H9 (cell line): ENCODE data around the gene PPM1B. TPM values are rescaled to one million over a fixed set of nuclear protein-coding genes. Genes with fewer than 3 reads are reported as not detected.

Experiments
- DNase-seq: peaks from one replicate; pipeline ENCODE4 v3.0.0-alpha.2; 2017
- H2AFZ ChIP-seq: one replicate; pipeline ENCODE4 v1.6.1; 2013; ENCODE audit warnings: mild to moderate bottlenecking, low read length, control low read depth, moderate library complexity
- H2AK5ac ChIP-seq: 2 replicates; pipeline ENCODE4 v1.6.1; 2013; ENCODE audit warnings: low read length, control low read depth, mixed read lengths; ENCODE audit not compliant: insufficient read length
- H2BK120ac ChIP-seq: one replicate; pipeline ENCODE4 v1.6.1; 2013; ENCODE audit warnings: low read depth, mild to moderate bottlenecking, low read length, control low read depth, inconsistent platforms; ENCODE audit not compliant: poor library complexity, severe bottlenecking
- H2BK12ac ChIP-seq: 2 replicates; pipeline ENCODE4 v1.6.1; 2013; ENCODE audit warnings: low read length, control low read depth, mixed read lengths, low read depth; ENCODE audit not compliant: insufficient read length
- H2BK15ac ChIP-seq: 2 replicates; pipeline ENCODE4 v1.6.1; 2013; ENCODE audit warnings: low read depth, low read length, control low read depth
- H2BK20ac ChIP-seq: one replicate; pipeline ENCODE4 v1.6.1; 2013; ENCODE audit warnings: low read depth, mild to moderate bottlenecking, low read length, control low read depth, inconsistent platforms; ENCODE audit not compliant: poor library complexity, severe bottlenecking
- H2BK5ac ChIP-seq: 2 replicates; pipeline ENCODE4 v1.6.1; 2013; ENCODE audit warnings: low read length, control low read depth, mixed read lengths; ENCODE audit not compliant: insufficient read length
- H3K14ac ChIP-seq: 2 replicates; pipeline ENCODE4 v1.6.1; 2013; ENCODE audit warnings: low read length, control low read depth; ENCODE audit not compliant: insufficient read depth
- H3K18ac ChIP-seq: 2 replicates; pipeline ENCODE4 v1.6.1; 2013; ENCODE audit warnings: low read depth, mild to moderate bottlenecking, mixed read lengths, low read length, control low read depth; ENCODE audit not compliant: insufficient read length
- H3K23ac ChIP-seq: 2 replicates; pipeline ENCODE4 v1.6.1; 2013; ENCODE audit warnings: low read length, control low read depth, mixed read lengths, low read depth; ENCODE audit not compliant: insufficient read length
- H3K23me2 ChIP-seq: 2 replicates; pipeline ENCODE4 v1.6.1; 2013; ENCODE audit warnings: low read depth, mild to moderate bottlenecking, mixed read lengths, low read length, control low read depth; ENCODE audit not compliant: insufficient read length, poor library complexity, severe bottlenecking
- H3K27ac ChIP-seq: 2 replicates; pipeline ENCODE4 v1.5.1; 2013; ENCODE audit warnings: low read length, control low read depth, mixed read lengths, low read depth; ENCODE audit not compliant: insufficient read length
- H3K27me3 ChIP-seq: 2 replicates; pipeline ENCODE4 v1.6.1; 2013; ENCODE audit warnings: low read length, control low read depth, inconsistent platforms; ENCODE audit not compliant: insufficient read depth
- H3K4ac ChIP-seq: 2 replicates; pipeline ENCODE4 v1.6.1; 2013; ENCODE audit warnings: low read depth, mild to moderate bottlenecking, control low read depth, inconsistent platforms, low read length, moderate library complexity
- H3K4me1 ChIP-seq: 2 replicates; pipeline ENCODE4 v1.6.1; 2013; ENCODE audit warnings: low read length, control low read depth, inconsistent platforms; ENCODE audit not compliant: insufficient read depth
- H3K4me2 ChIP-seq: 2 replicates; pipeline ENCODE4 v1.6.1; 2013; ENCODE audit warnings: low read length, control low read depth, mixed read lengths; ENCODE audit not compliant: insufficient read length, insufficient read depth
- H3K56ac ChIP-seq: 2 replicates; pipeline ENCODE4 v1.6.1; 2013; ENCODE audit warnings: low read depth, mild to moderate bottlenecking, mixed read lengths, low read length, control low read depth; ENCODE audit not compliant: insufficient read length
- H3K79me1 ChIP-seq: 2 replicates; pipeline ENCODE4 v1.6.1; 2013; ENCODE audit warnings: low read depth, mild to moderate bottlenecking, moderate library complexity, low read length, control low read depth, inconsistent platforms; ENCODE audit not compliant: insufficient read depth, poor library complexity, severe bottlenecking
- H3K79me2 ChIP-seq: 2 replicates; pipeline ENCODE4 v1.6.1; 2013; ENCODE audit warnings: low read length, control low read depth, inconsistent platforms; ENCODE audit not compliant: insufficient read depth
- H3K9ac ChIP-seq: 2 replicates; pipeline ENCODE4 v1.6.1; 2013; ENCODE audit warnings: low read length, control low read depth, mixed read lengths; ENCODE audit not compliant: insufficient read length; ENCODE audit errors: extremely low read depth
- H3K9me3 ChIP-seq: one replicate; pipeline ENCODE4 v1.6.1; 2013; ENCODE audit warnings: low read depth, low read length, inconsistent platforms; ENCODE audit not compliant: control insufficient read depth
- H3T11ph ChIP-seq: one replicate; pipeline ENCODE4 v1.6.1; 2013; ENCODE audit warnings: mild to moderate bottlenecking, low read length, control low read depth, inconsistent platforms
- H4K20me1 ChIP-seq: one replicate; pipeline ENCODE4 v1.6.1; 2013; ENCODE audit not compliant: control insufficient read depth, insufficient read length, insufficient read depth
- H4K5ac ChIP-seq: 2 replicates; pipeline ENCODE4 v1.6.1; 2013; ENCODE audit warnings: low read depth, mild to moderate bottlenecking, mixed read lengths, low read length, control low read depth; ENCODE audit not compliant: insufficient read length
- H4K8ac ChIP-seq: replicated peaks from 2 replicates; pipeline ENCODE4 v1.6.1; 2013; ENCODE audit warnings: low read length, control low read depth, mixed read lengths, low read depth; ENCODE audit not compliant: insufficient read length
- H4K91ac ChIP-seq: 2 replicates; pipeline ENCODE4 v1.6.1; 2013; ENCODE audit warnings: low read depth, mild to moderate bottlenecking, moderate library complexity, mixed read lengths, low read length, control low read depth; ENCODE audit not compliant: insufficient read length
- H3K27ac Mint-ChIP-seq, 3 experiments: 2 replicates in 2 of 3; 3 replicates in 1 of 3; pipeline ENCODE4 v1.8.0; 2020 to 2021; ENCODE audit warnings: mixed read lengths in 3 of 3, mild to moderate bottlenecking in 1 of 3, moderate library complexity in 1 of 3
- H3K27me3 Mint-ChIP-seq: 2 replicates; pipeline ENCODE4 v1.8.0; 2021; ENCODE audit warnings: low read depth, mild to moderate bottlenecking, moderate library complexity, mixed read lengths
- H3K36me3 Mint-ChIP-seq, 3 experiments: 2 replicates in 2 of 3; 3 replicates in 1 of 3; pipeline ENCODE4 v1.8.0; 2020 to 2021; ENCODE audit warnings: low read depth in 3 of 3, mixed read lengths in 3 of 3; ENCODE audit not compliant: insufficient read depth in 1 of 3
- H3K4me1 Mint-ChIP-seq, 2 experiments: 2 replicates each; pipeline ENCODE4 v1.8.0; 2020; ENCODE audit warnings: mixed read lengths in 2 of 2
- H3K4me3 Mint-ChIP-seq, 2 experiments: 2 replicates in 1 of 2; 3 replicates in 1 of 2; pipeline ENCODE4 v1.8.0; 2020 to 2021; ENCODE audit warnings: mild to moderate bottlenecking in 2 of 2, mixed read lengths in 2 of 2, moderate library complexity in 1 of 2
- H3K9me3 Mint-ChIP-seq, 2 experiments: 2 replicates in 1 of 2; 3 replicates in 1 of 2; pipeline ENCODE4 v1.8.0; 2020; ENCODE audit warnings: mild to moderate bottlenecking in 2 of 2, mixed read lengths in 2 of 2, moderate library complexity in 1 of 2
- WGBS: extraction: QIAGEN DNeasy Blood & Tissue Kit; methylation state at CpG from one replicate; pipeline ENCODE4 v1.1.7; 2013; ENCODE audit warnings: missing lambda C conversion rate, low lambda C conversion rate, mixed read lengths; ENCODE audit not compliant: insufficient read length; ENCODE audit errors: extremely low coverage; 5-methylcytosine and 5-hydroxymethylcytosine counted together
- total RNA-seq: library from RNA; stranded (reverse); gene quantifications from 2 replicates; pipeline ENCODE4 v1.2.1, GENCODE V29; 2021
- TF ChIP-seq, protein P1 (sequence below): fragments of 200-600 bp; sonication (generic); conservative IDR thresholded peaks from 3 replicates; pipeline ENCODE4 v1.8.0; 2021; ENCODE audit warnings: antibody characterized with exemption, mild to moderate bottlenecking

PPM1B gene
- total RNA-seq, 1 experiment from 2014 or later: 156 TPM

DNA sequence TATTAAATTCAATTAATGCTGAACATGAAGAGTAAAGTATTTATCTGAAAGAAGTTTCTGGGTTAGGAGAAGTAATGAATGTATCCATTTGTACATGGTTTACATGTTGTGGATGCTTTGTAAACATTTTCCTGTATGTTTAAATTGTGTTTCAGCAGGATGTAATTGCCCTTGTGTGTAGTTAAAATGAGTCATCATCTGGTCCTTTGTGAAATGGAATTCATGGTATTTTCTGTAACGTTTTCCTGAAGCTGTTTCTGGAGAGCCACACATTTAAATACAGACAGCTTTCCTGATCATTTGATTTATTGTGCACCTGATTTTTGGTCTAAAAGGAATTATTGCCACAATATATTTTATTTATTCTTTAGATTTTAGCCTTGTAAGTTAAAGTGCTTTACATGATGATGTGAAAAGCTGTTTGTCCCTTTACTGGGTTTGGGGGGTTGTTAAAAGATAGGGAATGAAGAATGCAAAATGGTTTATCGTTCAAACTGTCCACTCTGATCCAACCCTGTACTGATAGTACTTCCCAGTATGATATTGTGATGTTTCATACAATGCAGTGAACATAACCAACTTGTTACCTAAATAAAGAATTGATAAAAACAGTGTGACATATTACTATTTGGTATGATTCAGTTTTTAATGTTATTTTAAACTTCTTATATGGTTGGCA lies 64.9 kb downstream of the PPM1B start:
- Histone ChIP-seq H3K14ac (no peak overlapping the region), H2BK12ac (no peak overlapping the region), H4K91ac (no peak overlapping the region), H4K5ac (no peak overlapping the region), H2BK120ac (no peak overlapping the region), H3K18ac (no peak overlapping the region), H3K27ac (peak overlapping the region; percentile 65), H3K79me1 (no peaks in the 10 kb centered on the region), H3K4ac (no peak overlapping the region), H4K8ac (no peak overlapping the region), H3K4me2 (no peak overlapping the region), H2BK15ac (no peak overlapping the region), H3K23ac (no peak overlapping the region), H2AK5ac (no peak overlapping the region), H2AFZ (no peak overlapping the region), H3K4me1 (peaks cover 2% of the 10 kb centered on the region), H3K23me2 (no peaks in the 10 kb centered on the region), H3K79me2 (no peaks in the 10 kb centered on the region), H3K56ac (no peak overlapping the region), H3K27me3 (no peaks in the 10 kb centered on the region), H4K20me1 (no peaks in the 10 kb centered on the region), H3T11ph (no peak overlapping the region), H2BK5ac (no peak overlapping the region), H3K9me3 (no peaks in the 10 kb centered on the region), H3K9ac (no peak overlapping the region), H2BK20ac (no peak overlapping the region)
- DNase-seq: no peak
- peak overlapping the region in 1 of 2 experiments; percentile 46; a peak in 1 of 5 replicates for H3K4me3 Mint-ChIP-seq
- H3K27me3 Mint-ChIP-seq: no peaks in the 10 kb centered on the region
- TF ChIP-seq, protein P1, sequence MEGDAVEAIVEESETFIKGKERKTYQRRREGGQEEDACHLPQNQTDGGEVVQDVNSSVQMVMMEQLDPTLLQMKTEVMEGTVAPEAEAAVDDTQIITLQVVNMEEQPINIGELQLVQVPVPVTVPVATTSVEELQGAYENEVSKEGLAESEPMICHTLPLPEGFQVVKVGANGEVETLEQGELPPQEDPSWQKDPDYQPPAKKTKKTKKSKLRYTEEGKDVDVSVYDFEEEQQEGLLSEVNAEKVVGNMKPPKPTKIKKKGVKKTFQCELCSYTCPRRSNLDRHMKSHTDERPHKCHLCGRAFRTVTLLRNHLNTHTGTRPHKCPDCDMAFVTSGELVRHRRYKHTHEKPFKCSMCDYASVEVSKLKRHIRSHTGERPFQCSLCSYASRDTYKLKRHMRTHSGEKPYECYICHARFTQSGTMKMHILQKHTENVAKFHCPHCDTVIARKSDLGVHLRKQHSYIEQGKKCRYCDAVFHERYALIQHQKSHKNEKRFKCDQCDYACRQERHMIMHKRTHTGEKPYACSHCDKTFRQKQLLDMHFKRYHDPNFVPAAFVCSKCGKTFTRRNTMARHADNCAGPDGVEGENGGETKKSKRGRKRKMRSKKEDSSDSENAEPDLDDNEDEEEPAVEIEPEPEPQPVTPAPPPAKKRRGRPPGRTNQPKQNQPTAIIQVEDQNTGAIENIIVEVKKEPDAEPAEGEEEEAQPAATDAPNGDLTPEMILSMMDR: no peak
- peak overlapping the region; percentile 48 to 95 (median 92); a peak in 5 of 7 replicates for H3K27ac Mint-ChIP-seq
- peaks cover 0 to 18% (median 3%) of the 10 kb centered on the region in 3 experiments; a peak in 4 of 7 replicates for H3K36me3 Mint-ChIP-seq
- peaks cover 32 to 35% of the 10 kb centered on the region in 2 experiments for H3K4me1 Mint-ChIP-seq
- H3K9me3 Mint-ChIP-seq: no peaks in the 10 kb centered on the region
- WGBS: no CpG with 5 or more reads among the region's 2 CpGs
